HCT116 (cell line): ENCODE data around the gene VASH1. TPM values are rescaled to one million over a fixed set of nuclear protein-coding genes. Genes with fewer than 3 reads are reported as not detected.

ENCODE experiments used
- ATAC-seq: fragments of 200-7000 bp; cut with Tn5 transposase; 2 replicates; pipeline ENCODE4 v1.9.1; 2020; ENCODE audit warnings: mild to moderate bottlenecking, moderate library complexity
- BruUV-seq: library from RNA; stranded (reverse); fragments of 400-500 nt; replicated peaks from 2 replicates; lab custom pipeline; 2021; lab: Mats Ljungman, UMichigan
- CTCF ChIA-PET: fragments of 300-600 bp; sonication (Branson Sonifier 250); formaldehyde crosslinking; loops from one replicate; lab custom pipeline; 2021; ENCODE audit warnings: antibody characterized with exemption; lab: Charles Lee
- POLR2A ChIA-PET: fragments of 300-600, 350-600 bp; sonication (Branson Sonifier 250); formaldehyde crosslinking; loops from one replicate; lab custom pipeline; 2021; ENCODE audit warnings: antibody characterized with exemption; lab: Charles Lee
- RAD21 ChIA-PET, 2 experiments: fragments of 300-600 bp; sonication (Branson Sonifier 250); formaldehyde crosslinking; loops; one replicate each; lab custom pipeline; 2023; ENCODE audit warnings: low total read pairs in 2 of 2; ENCODE audit not compliant: uncharacterized antibody in 2 of 2, unreplicated experiment in 2 of 2, low non-redundant PET in 1 of 2; lab: Charles Lee
- DNase-seq: peaks from one replicate; pipeline ENCODE4 v3.0.0-alpha.2; 2010; ENCODE audit warnings: low read depth, low spot score
- H2AFZ ChIP-seq: fragments of 200-600 bp; shearing (Covaris generic), sonication (generic); 2 replicates; pipeline ENCODE4 v1.6.1; 2017; ENCODE audit warnings: low read depth, mixed run types, mixed read lengths, antibody characterized with exemption, low read length; ENCODE audit not compliant: poor library complexity, severe bottlenecking
- H3K27ac ChIP-seq: 2 replicates; pipeline ENCODE4 v1.5.1; 2012; ENCODE audit warnings: low read depth, low read length
- H3K27me3 ChIP-seq: fragments of 200-600 bp; sonication (generic); 2 replicates; pipeline ENCODE4 v1.6.1; 2016; ENCODE audit warnings: mixed run types, low read length, mixed read lengths; ENCODE audit not compliant: insufficient read depth
- H3K36me3 ChIP-seq, 2 experiments: fragments of 200-500 bp in 1 of 2; fragments of 200-600 bp in 1 of 2; sonication (Bioruptor generic) in 1 of 2; sonication (generic) in 1 of 2; 2 replicates each; pipeline versions ENCODE4 v1.5.1 to v1.6.1; 2014 to 2016; ENCODE audit warnings: low read length in 2 of 2, inconsistent platforms in 1 of 2, mixed read lengths in 1 of 2, mixed run types in 1 of 2; ENCODE audit not compliant: insufficient read depth in 2 of 2, control insufficient read depth in 1 of 2
- H3K4me1 ChIP-seq, 2 experiments: fragments of 200-600 bp in 1 of 2; sonication (generic) in 1 of 2; 2 replicates each; pipeline versions ENCODE4 v1.5.1 to v1.6.1; 2012 to 2017; ENCODE audit warnings: low read length in 2 of 2, inconsistent platforms in 1 of 2, mild to moderate bottlenecking in 1 of 2, mixed read lengths in 1 of 2, mixed run types in 1 of 2, moderate library complexity in 1 of 2; ENCODE audit not compliant: insufficient read depth in 2 of 2, control insufficient read depth in 1 of 2
- H3K4me2 ChIP-seq: fragments of 200-600 bp; sonication (generic); 2 replicates; pipeline ENCODE4 v1.6.1; 2017; ENCODE audit warnings: mixed run types, low read length, mixed read lengths
- H3K4me3 ChIP-seq, 2 experiments: fragments of 200-600 bp in 1 of 2; sonication (generic) in 1 of 2; replicated peaks in 1 of 2; 2 replicates each; pipeline ENCODE4 v1.5.1; 2011 to 2016; ENCODE audit warnings: low read length in 2 of 2, control low read depth in 1 of 2, low read depth in 1 of 2, mild to moderate bottlenecking in 1 of 2, mixed read lengths in 1 of 2, mixed run types in 1 of 2
- H3K79me2 ChIP-seq: fragments of 200-600 bp; sonication (generic); 2 replicates; pipeline ENCODE4 v1.6.1; 2017; ENCODE audit warnings: mild to moderate bottlenecking, mixed run types, low read length, moderate library complexity, mixed read lengths; ENCODE audit not compliant: insufficient read depth
- H3K9ac ChIP-seq: fragments of 200-600 bp; sonication (generic); 2 replicates; pipeline ENCODE4 v1.6.1; 2016; ENCODE audit warnings: low read length, mixed read lengths
- H3K9me2 ChIP-seq: fragments of 200-600 bp; sonication (generic), shearing (Covaris generic); 2 replicates; pipeline ENCODE4 v1.6.1; 2017; ENCODE audit warnings: mixed run types, mild to moderate bottlenecking, moderate library complexity; ENCODE audit not compliant: insufficient read depth
- H3K9me3 ChIP-seq, 2 experiments: fragments of 200-500 bp in 1 of 2; fragments of 200-600 bp in 1 of 2; sonication (Bioruptor generic) in 1 of 2; sonication (generic) in 1 of 2; 2 replicates each; pipeline ENCODE4 v1.6.1; 2014 to 2017; ENCODE audit warnings: low read length in 2 of 2, mixed read lengths in 2 of 2, inconsistent platforms in 1 of 2, low read depth in 1 of 2, mild to moderate bottlenecking in 1 of 2, mixed run types in 1 of 2, moderate library complexity in 1 of 2; ENCODE audit not compliant: control insufficient read depth in 1 of 2, insufficient read depth in 1 of 2
- H4K20me1 ChIP-seq: fragments of 200-600 bp; sonication (generic), shearing (Covaris generic); 2 replicates; pipeline ENCODE4 v1.6.1; 2017; ENCODE audit warnings: mixed run types, mild to moderate bottlenecking, moderate library complexity; ENCODE audit not compliant: insufficient read depth
- CBX3 ChIP-seq: IDR thresholded peaks from 2 replicates; pipeline ENCODE4 v1.6.1; 2012; ENCODE audit warnings: low read depth
- CTCF ChIP-seq, 3 experiments: fragments of 200-600 bp in 1 of 3; sonication (generic) in 1 of 3; IDR thresholded peaks in 2 of 3; conservative IDR thresholded peaks in 1 of 3; 2 replicates each; pipeline ENCODE4 v1.5.1; 2012 to 2017; ENCODE audit warnings: low read depth in 2 of 3, low read length in 2 of 3, antibody characterized with exemption in 1 of 3, borderline replicate concordance in 1 of 3, control low read depth in 1 of 3, mild to moderate bottlenecking in 1 of 3, mixed read lengths in 1 of 3, mixed run types in 1 of 3, moderate library complexity in 1 of 3; ENCODE audit not compliant: insufficient read depth in 1 of 3
- EZH2 ChIP-seq: fragments of 200-600 bp; sonication (generic); IDR thresholded peaks from 2 replicates; pipeline ENCODE4 v1.6.1; 2017; ENCODE audit warnings: antibody characterized with exemption, mixed run types
- EZH2phosphoT487 ChIP-seq: fragments of 200-600 bp; IDR thresholded peaks from 2 replicates; pipeline ENCODE4 v1.6.1; 2018; ENCODE audit warnings: antibody characterized with exemption, borderline replicate concordance
- FOSL1 ChIP-seq: IDR thresholded peaks from 2 replicates; pipeline ENCODE4 v1.6.1; 2012; ENCODE audit warnings: low read depth
- JUND ChIP-seq: IDR thresholded peaks from 2 replicates; pipeline ENCODE4 v1.6.1; 2012
- POLR2A ChIP-seq: IDR thresholded peaks from 2 replicates; pipeline ENCODE4 v1.7.0; 2011; ENCODE audit warnings: borderline replicate concordance; ENCODE audit not compliant: insufficient read depth, insufficient read length; ENCODE audit errors: extremely low read depth
- POLR2AphosphoS5 ChIP-seq: IDR thresholded peaks from 2 replicates; pipeline ENCODE4 v1.6.1; 2011; ENCODE audit warnings: mild to moderate bottlenecking, low read depth, low read length, moderate library complexity
- RAD21 ChIP-seq: IDR thresholded peaks from 2 replicates; pipeline ENCODE4 v1.6.1; 2012; ENCODE audit warnings: low read depth, mild to moderate bottlenecking
- REST ChIP-seq: IDR thresholded peaks from 2 replicates; pipeline ENCODE4 v1.6.1; 2012; ENCODE audit warnings: low read depth
- SIN3A ChIP-seq: IDR thresholded peaks from 2 replicates; pipeline ENCODE4 v1.6.1; 2012; ENCODE audit warnings: low read depth
- SP1 ChIP-seq: IDR thresholded peaks from 2 replicates; pipeline ENCODE4 v1.6.1; 2012; ENCODE audit warnings: low read depth
- SRF ChIP-seq: IDR thresholded peaks from 2 replicates; pipeline ENCODE4 v1.6.1; 2012; ENCODE audit warnings: low read depth
- ZBTB33 ChIP-seq: IDR thresholded peaks from 2 replicates; pipeline ENCODE4 v1.6.1; 2011; ENCODE audit warnings: mild to moderate bottlenecking, low read length, moderate library complexity; ENCODE audit not compliant: insufficient replicate concordance; ENCODE audit errors: extremely low read depth
- ZFX ChIP-seq: fragments of 450-650 bp; IDR thresholded peaks from 2 replicates; pipeline ENCODE4 v1.6.1; 2017
- ZNF274 ChIP-seq: fragments of 200-500 bp; sonication (Bioruptor generic); IDR thresholded peaks from 2 replicates; pipeline ENCODE4 v1.6.1; 2014; ENCODE audit warnings: mild to moderate bottlenecking, low read depth, low read length, inconsistent platforms
- intact Hi-C: fragments of 100-400 bp; cut with micrococcal nuclease; formaldehyde crosslinking; loops from 2 replicates; pipeline ENCODE4 v1.10.0; 2022
- total RNA-seq: library from RNA; stranded (reverse); gene quantifications from one replicate; pipeline ENCODE4 v1.2.1, GENCODE V29; 2021; ENCODE audit not compliant: unreplicated experiment

Gene VASH1
- total RNA-seq, 1 experiment from 2014 or later = 13.3 TPM

- no peak for TF ChIP-seq ZBTB33
- TF ChIP-seq SIN3A = no peak
- no peak for TF ChIP-seq POLR2A
- no peak for TF ChIP-seq EZH2
- TF ChIP-seq ZNF274 = no peak
- TF ChIP-seq EZH2phosphoT487 = no peak
- no peak for TF ChIP-seq RAD21
These were observed 64.9 kb downstream of the VASH1 start, which contains the start of gene LRRC74A (continued) for GRCh38 chr14:76826122-76826521.

- ATAC-seq (no peak), DNase-seq (no peak)
- no peaks in the 10 kb centered on the region for H3K36me3 ChIP-seq
- no peaks in the 10 kb centered on the region for H4K20me1 ChIP-seq
- H3K4me3 ChIP-seq = no peak overlapping the region
- H3K9ac ChIP-seq = no peak overlapping the region
- no peak overlapping the region for H2AFZ ChIP-seq
- CTCF ChIA-PET = no interaction called here
- no TSS peak for BruUV-seq
- RAD21 ChIA-PET = no interaction called here
- H3K27me3 ChIP-seq = no peaks in the 10 kb centered on the region
- H3K9me2 ChIP-seq = no peaks in the 10 kb centered on the region
- no peaks in the 10 kb centered on the region for H3K79me2 ChIP-seq
- peaks cover 0 to 5% of the 10 kb centered on the region in 2 experiments; a peak in 1 of 4 replicates for H3K4me1 ChIP-seq
- H3K4me2 ChIP-seq = no peak overlapping the region
- POLR2A ChIA-PET = no interaction called here
- H3K27ac ChIP-seq = no peak overlapping the region
- intact Hi-C loops = no loop called here
- no peaks in the 10 kb centered on the region for H3K9me3 ChIP-seq
- TF ChIP-seq CTCF (IDR thresholded peaks at IDR 0.05 in 2 of 3, conservative IDR thresholded peaks at IDR 0.05 in 1 of 3; ENCODE audit: borderline replicate concordance in 1 of 3, insufficient read depth in 1 of 3, low read depth in 2 of 3, low read length in 2 of 3) (no peak), CBX3 (no peak), SRF (no peak), ZNF274 (no peak), FOSL1 (no peak), ZBTB33 (no peak), SP1 (no peak), POLR2AphosphoS5 (no peak), RAD21 (no peak), ZFX (no peak), JUND (no peak), REST (no peak)
These were observed 66.5 kb downstream of the VASH1 start for GRCh38 chr14:76827696-76828296.
